Fibroblast of lung (primary cell): ENCODE results near the gene MAJIN.

Source experiments
- CTCF ChIP-seq, 2 donors: IDR thresholded peaks in 1 of 2; conservative IDR thresholded peaks in 1 of 2; 1 replicate in 1 of 2; 2 replicates in 1 of 2; pipeline ENCODE4 v1.5.1; 2011 to 2012; ENCODE audit warnings: low read length in 2 of 2, control low read depth in 1 of 2, inconsistent platforms in 1 of 2, low read depth in 1 of 2, mild to moderate bottlenecking in 1 of 2
- EZH2 ChIP-seq: IDR thresholded peaks from 2 replicates; pipeline ENCODE4 v1.5.1; 2012; ENCODE audit warnings: low read length, control low read depth, mild to moderate bottlenecking; ENCODE audit errors: missing control alignments

- no peak for TF ChIP-seq CTCF (conservative IDR thresholded peaks at IDR 0.05 in 1 of 2, IDR thresholded peaks at IDR 0.05 in 1 of 2; ENCODE audit: low read depth in 1 of 2, low read length in 2 of 2)
- no peak for TF ChIP-seq EZH2
These were observed 27.0 kb upstream of the MAJIN start for GRCh38 chr11:64998690-64999431.
